Left ventricle myocardium inferior (tissue), 1 donor: ENCODE data around the gene VILL. TPM values are rescaled to one million over a fixed set of nuclear protein-coding genes. Genes with fewer than 3 reads are reported as not detected.

Experiments used
- DNase-seq: peaks from one replicate; pipeline ENCODE4 v3.0.0-alpha.2; 2020
- H3K27ac ChIP-seq: fragments of 200-600 bp; replicated peaks from 2 replicates; pipeline ENCODE4 v1.8.0; 2021
- H3K27me3 ChIP-seq: fragments of 200-600 bp; 2 replicates; pipeline ENCODE4 v1.8.0; 2021; ENCODE audit warnings: low read depth
- H3K36me3 ChIP-seq: fragments of 200-600 bp; 2 replicates; pipeline ENCODE4 v1.8.0; 2021
- H3K4me1 ChIP-seq: fragments of 200-600 bp; 2 replicates; pipeline ENCODE4 v1.8.0; 2021
- H3K4me3 ChIP-seq: fragments of 200-600 bp; 2 replicates; pipeline ENCODE4 v1.8.0; 2021; ENCODE audit warnings: mild to moderate bottlenecking, moderate library complexity
- H3K9me3 ChIP-seq: fragments of 200-600 bp; replicated peaks from 2 replicates; pipeline ENCODE4 v1.8.0; 2021
- CTCF ChIP-seq: fragments of 200-600 bp; IDR thresholded peaks from 2 replicates; pipeline ENCODE4 v1.8.0; 2021; ENCODE audit warnings: antibody characterized with exemption, mild to moderate bottlenecking, borderline replicate concordance
- intact Hi-C: fragments of 100-400 bp; cut with micrococcal nuclease; formaldehyde crosslinking; loops from one replicate; pipeline ENCODE4 v1.11.0; 2022
- total RNA-seq: library from RNA; stranded (reverse); fragmentation: NEBNext Ultra II Directional; extraction: Animal tissue kit (Norgen Biotek cat#: 25700); gene quantifications from one replicate; pipeline ENCODE4 v1.2.1, GENCODE V29; 2021
- donor health status: DM: no; HTN: yes; CAD: no; lungs with severe emphysema.

VILL gene
- total RNA-seq, 1 donor from 2014 or later = 3.6 TPM

GRCh38 chr3:38011111-38011510, 20.5 kb downstream of the VILL start:
- Histone ChIP-seq H3K9me3 (peaks cover 4% of the 10 kb centered on the region), H3K27me3 (no peaks in the 10 kb centered on the region), H3K4me1 (peaks cover 4% of the 10 kb centered on the region), H3K27ac (no peak overlapping the region), H3K4me3 (no peak overlapping the region), H3K36me3 (peaks cover 62% of the 10 kb centered on the region)
- no peak for DNase-seq
- no peak for TF ChIP-seq CTCF
- intact Hi-C loops = no loop called here

DNA sequence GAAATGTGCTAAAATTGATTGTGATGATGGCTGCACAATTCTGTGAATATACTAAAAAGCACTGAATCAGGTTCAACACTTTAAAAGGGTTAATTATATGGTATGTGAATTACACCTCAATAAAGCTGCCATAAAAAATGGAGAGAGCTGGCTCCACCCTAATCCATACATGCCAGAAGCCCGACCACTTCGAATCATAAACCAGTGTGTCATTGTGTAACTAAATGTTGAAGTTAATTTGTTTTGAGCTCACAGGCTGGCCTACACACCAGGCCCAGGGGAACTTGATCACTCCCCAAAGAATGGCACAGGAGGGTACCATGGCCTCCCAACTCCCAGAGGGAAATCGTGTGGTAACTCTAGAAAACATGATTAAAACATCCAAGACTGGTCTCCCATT, 24.9 kb downstream of the VILL start:
- H3K27me3 ChIP-seq = no peaks in the 10 kb centered on the region
- H3K27ac ChIP-seq = no peak overlapping the region
- no peak overlapping the region for H3K4me3 ChIP-seq
- no peak for DNase-seq
- peaks cover 10% of the 10 kb centered on the region for H3K4me1 ChIP-seq
- intact Hi-C loops = no loop called here
- H3K9me3 ChIP-seq = peaks cover 10% of the 10 kb centered on the region
- peaks cover 59% of the 10 kb centered on the region for H3K36me3 ChIP-seq
- no peak for TF ChIP-seq CTCF

- intact Hi-C loops = no loop called here
- Histone ChIP-seq H3K27me3 (no peaks in the 10 kb centered on the region), H3K9me3 (peaks cover 10% of the 10 kb centered on the region), H3K27ac (no peak overlapping the region), H3K4me3 (no peak overlapping the region), H3K4me1 (peaks cover 10% of the 10 kb centered on the region), H3K36me3 (peaks cover 54% of the 10 kb centered on the region)
- DNase-seq = no peak
- no peak for TF ChIP-seq CTCF
These were observed 25.4 kb downstream of the VILL start for GRCh38 chr3:38015984-38016383.

DNA sequence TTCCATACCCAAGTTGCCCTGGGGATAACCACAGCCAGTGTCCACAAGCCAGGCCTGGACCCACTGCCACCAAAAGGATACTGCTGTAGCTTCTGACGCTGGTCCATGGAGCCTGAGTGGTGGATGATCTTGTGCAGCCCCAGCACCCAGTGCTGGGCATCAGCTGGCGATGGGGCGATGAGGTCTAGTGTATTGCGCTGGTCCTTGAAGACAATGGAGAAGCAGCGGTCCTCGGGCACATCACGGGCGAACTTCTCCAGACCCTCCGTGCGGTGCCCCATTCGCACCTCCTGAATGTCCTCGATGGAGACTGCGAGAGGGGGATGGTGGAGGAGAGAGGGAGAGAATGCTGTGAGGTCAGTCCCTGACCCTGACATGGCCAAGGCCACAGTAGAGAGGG, 25.8 kb downstream of the VILL start:
- Histone ChIP-seq H3K4me1 (peaks cover 10% of the 10 kb centered on the region), H3K27ac (no peak overlapping the region), H3K9me3 (peaks cover 10% of the 10 kb centered on the region), H3K4me3 (no peak overlapping the region), H3K27me3 (no peaks in the 10 kb centered on the region), H3K36me3 (peaks cover 50% of the 10 kb centered on the region)
- intact Hi-C loops = no loop called here
- DNase-seq = no peak
- TF ChIP-seq CTCF = no peak

GRCh38 chr3:38016847-38017444, 26.4 kb downstream of the VILL start:
- TF ChIP-seq CTCF = no peak
- peaks cover 10% of the 10 kb centered on the region for H3K4me1 ChIP-seq
- intact Hi-C loops = no loop called here
- peaks cover 48% of the 10 kb centered on the region for H3K36me3 ChIP-seq
- no peak overlapping the region for H3K4me3 ChIP-seq
- DNase-seq = no peak
- H3K27ac ChIP-seq = no peak overlapping the region
- no peaks in the 10 kb centered on the region for H3K27me3 ChIP-seq
- H3K9me3 ChIP-seq = peaks cover 10% of the 10 kb centered on the region
